Activated CD4-positive, alpha-beta T cell treated with anti-CD3 and anti-CD28 coated beads, Interleukin-2, amount 10 ng/mL, durations not matched to agents 24 days and 14 days (primary cell): Measurements from ENCODE around the gene KRTAP26-1. TPM values are rescaled to one million over a fixed set of nuclear protein-coding genes. Genes with fewer than 3 reads are reported as not detected.

ENCODE experiments used
- DNase-seq: peaks from one replicate; pipeline ENCODE4 v3.0.0; 2022
- H3K27ac Mint-ChIP-seq: one replicate; pipeline ENCODE4 v1.8.0; 2022; ENCODE audit warnings: mild to moderate bottlenecking, mixed read lengths
- H3K27me3 Mint-ChIP-seq: one replicate; pipeline ENCODE4 v1.8.0; 2022; ENCODE audit warnings: mixed read lengths
- H3K36me3 Mint-ChIP-seq: one replicate; pipeline ENCODE4 v1.8.0; 2022; ENCODE audit warnings: low read depth, mild to moderate bottlenecking, mixed read lengths
- H3K4me1 Mint-ChIP-seq: one replicate; pipeline ENCODE4 v1.8.0; 2021; ENCODE audit warnings: mixed read lengths
- H3K4me3 Mint-ChIP-seq: one replicate; pipeline ENCODE4 v1.8.0; 2022; ENCODE audit warnings: mild to moderate bottlenecking, moderate library complexity, mixed read lengths
- H3K9me3 Mint-ChIP-seq: one replicate; pipeline ENCODE4 v1.8.0; 2021; ENCODE audit warnings: mixed read lengths
- intact Hi-C: fragments of 100-400 bp; cut with micrococcal nuclease; formaldehyde crosslinking; loops from one replicate; pipeline ENCODE4 v1.15.1; 2023
- total RNA-seq: library from RNA; stranded (reverse); gene quantifications from 2 replicates; pipeline ENCODE4 v1.2.3, GENCODE V29; 2022

KRTAP26-1 gene
- total RNA-seq, 1 donor from 2014 or later = not detected

DNA sequence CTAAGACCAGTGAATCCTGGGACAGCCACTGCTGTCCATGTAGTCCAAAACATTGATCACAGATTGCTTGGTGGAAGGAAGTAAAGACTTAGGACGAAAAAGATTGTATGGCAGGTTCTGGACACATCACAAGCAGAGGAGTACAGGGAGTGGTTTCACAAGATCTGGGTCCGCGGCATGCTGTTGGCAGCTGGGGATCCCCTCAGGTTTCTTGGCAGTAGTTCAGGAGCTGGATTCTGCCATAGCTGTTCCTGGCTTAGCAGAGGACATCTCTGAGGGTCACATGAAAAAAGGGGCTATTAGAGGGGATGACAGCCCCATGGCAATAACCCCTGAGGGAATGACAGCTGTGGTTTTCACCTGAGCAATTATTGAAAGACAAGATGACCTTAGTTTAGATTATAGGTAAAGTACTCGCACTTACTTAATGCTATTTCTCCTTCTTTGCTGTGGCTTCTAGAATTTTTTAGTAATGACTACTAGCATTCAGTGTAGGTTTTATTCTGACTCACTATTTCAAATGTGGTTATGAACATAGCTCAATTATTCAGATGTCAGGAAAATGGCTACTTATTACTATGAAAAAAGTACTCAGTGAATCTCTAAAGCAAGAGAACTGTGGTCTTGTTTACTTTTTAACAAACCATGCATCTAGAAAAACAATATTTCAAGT, 9.2 kb upstream of the KRTAP26-1 start:
- H3K4me1 Mint-ChIP-seq = no peaks in the 10 kb centered on the region
- peaks cover 6% of the 10 kb centered on the region for H3K9me3 Mint-ChIP-seq
- no peaks in the 10 kb centered on the region for H3K27me3 Mint-ChIP-seq
- DNase-seq = no peak
- no peaks in the 10 kb centered on the region for H3K36me3 Mint-ChIP-seq
- H3K4me3 Mint-ChIP-seq = no peak overlapping the region
- intact Hi-C loops = no loop called here
- H3K27ac Mint-ChIP-seq = no peak overlapping the region

GRCh38 chr21:30326390-30326789, 6.3 kb upstream of the KRTAP26-1 start:
- intact Hi-C loops = no loop called here
- Mint-ChIP-seq H3K27ac (no peak overlapping the region), H3K27me3 (no peaks in the 10 kb centered on the region)

DNA sequence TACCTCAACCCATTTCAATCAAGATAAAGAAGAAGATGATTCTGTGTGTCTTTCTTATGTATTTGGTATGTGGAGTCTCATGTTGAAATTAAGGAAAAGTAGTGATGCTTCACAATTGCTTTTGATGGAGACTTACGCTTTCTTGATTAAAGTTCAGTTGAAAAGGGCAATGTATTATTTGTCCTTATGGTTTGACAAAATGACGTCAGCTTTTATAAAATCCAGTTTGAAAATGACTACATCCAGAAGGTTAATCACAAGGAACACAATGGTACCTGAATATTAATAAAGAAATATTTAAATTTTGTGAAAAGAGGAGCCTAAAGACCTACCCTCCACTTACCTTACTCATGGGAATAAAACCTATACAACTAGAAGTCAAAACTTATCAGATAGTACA, 4.4 kb downstream of the KRTAP26-1 start:
- H3K27ac Mint-ChIP-seq = no peak overlapping the region
- H3K9me3 Mint-ChIP-seq = no peaks in the 10 kb centered on the region
- H3K27me3 Mint-ChIP-seq = no peaks in the 10 kb centered on the region
- no peaks in the 10 kb centered on the region for H3K36me3 Mint-ChIP-seq
- no peak for DNase-seq
- H3K4me3 Mint-ChIP-seq = no peak overlapping the region
- intact Hi-C loops = no loop called here
- no peaks in the 10 kb centered on the region for H3K4me1 Mint-ChIP-seq

More at GRCh38 chr21:30326390-30326789, 6.3 kb upstream of the KRTAP26-1 start:
- DNase-seq = no peak
- Mint-ChIP-seq H3K36me3 (no peaks in the 10 kb centered on the region), H3K4me1 (no peaks in the 10 kb centered on the region), H3K4me3 (no peak overlapping the region), H3K9me3 (peaks cover 6% of the 10 kb centered on the region)

GRCh38 chr21:30306884-30307283, 13.2 kb downstream of the KRTAP26-1 start:
- Mint-ChIP-seq H3K4me3 (no peak overlapping the region), H3K36me3 (no peaks in the 10 kb centered on the region), H3K27ac (no peak overlapping the region), H3K27me3 (no peaks in the 10 kb centered on the region), H3K9me3 (no peaks in the 10 kb centered on the region), H3K4me1 (no peaks in the 10 kb centered on the region)
- intact Hi-C loops = no loop called here
- no peak for DNase-seq

GRCh38 chr21:30305136-30305535, 15.0 kb downstream of the KRTAP26-1 start:
- H3K9me3 Mint-ChIP-seq = no peaks in the 10 kb centered on the region
- no peaks in the 10 kb centered on the region for H3K27me3 Mint-ChIP-seq
- H3K4me1 Mint-ChIP-seq = no peaks in the 10 kb centered on the region
- no peak for DNase-seq
- no peak overlapping the region for H3K27ac Mint-ChIP-seq
- no peak overlapping the region for H3K4me3 Mint-ChIP-seq
- no peaks in the 10 kb centered on the region for H3K36me3 Mint-ChIP-seq
- intact Hi-C loops = no loop called here

- Mint-ChIP-seq H3K4me1 (no peaks in the 10 kb centered on the region), H3K27ac (no peak within 1 kb of the TSS), H3K9me3 (no peaks in the 10 kb centered on the region), H3K4me3 (no peak within 1 kb of the TSS), H3K36me3 (no peaks in the 10 kb centered on the region), H3K27me3 (no peaks in the 10 kb centered on the region)
- no peak for DNase-seq
- intact Hi-C loops = no loop called here
Measured at GRCh38 chr21:30289215-30289614, 30.9 kb downstream of the KRTAP26-1 start, which contains the start of gene KRTAP25-1. Gene KRTAP25-1, minus strand, starts transcription at chr21:30289514. Its CDS starts 24 bp downstream, at chr21:30289490.

GRCh38 chr21:30282850-30283249, 37.3 kb downstream of the KRTAP26-1 start, which contains the start of gene KRTAP24-1:
Gene KRTAP24-1, minus strand, starts transcription at chr21:30282950. Its CDS starts 18 bp downstream, at chr21:30282932.
- intact Hi-C loops = no loop called here
- no peak for DNase-seq
- H3K4me3 Mint-ChIP-seq = no peak within 1 kb of the TSS
- no peaks in the 10 kb centered on the region for H3K9me3 Mint-ChIP-seq
- no peaks in the 10 kb centered on the region for H3K36me3 Mint-ChIP-seq
- H3K27ac Mint-ChIP-seq = no peak within 1 kb of the TSS
- H3K4me1 Mint-ChIP-seq = no peaks in the 10 kb centered on the region
- H3K27me3 Mint-ChIP-seq = no peaks in the 10 kb centered on the region

DNA sequence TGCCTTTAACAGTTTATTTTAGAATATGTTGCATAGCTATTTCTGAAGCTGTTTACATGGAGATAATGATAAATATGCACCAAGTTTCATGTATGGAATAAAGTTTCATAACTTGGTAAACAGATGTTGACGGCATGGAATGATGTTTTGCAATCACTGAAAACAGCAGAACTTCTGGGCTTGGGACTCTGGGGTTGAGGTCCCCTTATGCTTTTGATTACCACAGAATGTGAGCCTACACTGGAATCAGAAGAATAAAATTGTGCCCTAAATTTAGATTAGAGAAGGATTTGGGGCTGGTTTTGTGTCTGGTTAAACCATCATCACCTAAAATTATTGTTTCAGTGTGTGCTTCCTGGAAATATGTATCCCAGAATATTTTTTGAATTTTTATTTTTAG, 48.5 kb downstream of the KRTAP26-1 start:
- Mint-ChIP-seq H3K36me3 (no peaks in the 10 kb centered on the region), H3K9me3 (no peaks in the 10 kb centered on the region), H3K27me3 (no peaks in the 10 kb centered on the region)

GRCh38 chr21:30271156-30271555, 49.0 kb downstream of the KRTAP26-1 start:
- no peaks in the 10 kb centered on the region for H3K27me3 Mint-ChIP-seq
- intact Hi-C loops = no loop called here

More for the DNA sequence above, 48.5 kb downstream of the KRTAP26-1 start:
- no peak overlapping the region for H3K4me3 Mint-ChIP-seq
- no peak for DNase-seq
- intact Hi-C loops = no loop called here
- H3K4me1 Mint-ChIP-seq = no peaks in the 10 kb centered on the region
- H3K27ac Mint-ChIP-seq = no peak overlapping the region

GRCh38 chr21:30269803-30270530, 50.1 kb downstream of the KRTAP26-1 start:
- Mint-ChIP-seq H3K27me3 (no peaks in the 10 kb centered on the region), H3K27ac (no peak overlapping the region), H3K4me1 (no peaks in the 10 kb centered on the region), H3K4me3 (no peak overlapping the region), H3K9me3 (no peaks in the 10 kb centered on the region), H3K36me3 (no peaks in the 10 kb centered on the region)
- intact Hi-C loops = no loop called here
- no peak for DNase-seq

More at GRCh38 chr21:30271156-30271555, 49.0 kb downstream of the KRTAP26-1 start:
- Mint-ChIP-seq H3K36me3 (no peaks in the 10 kb centered on the region), H3K4me1 (no peaks in the 10 kb centered on the region), H3K4me3 (no peak overlapping the region), H3K9me3 (no peaks in the 10 kb centered on the region), H3K27ac (no peak overlapping the region)
- no peak for DNase-seq

Other genes starting within 250 kb of the KRTAP26-1 start
- gene CLDN17, start 153.5 kb downstream of the KRTAP26-1 start, total RNA-seq = not detected in 2 replicates
- gene CLDN8, start 104.2 kb downstream of the KRTAP26-1 start, total RNA-seq = not detected in 2 replicates
- not detected in 2 replicates for gene KRTAP24-1, start 37.4 kb downstream of the KRTAP26-1 start, total RNA-seq
- not detected in 2 replicates for gene KRTAP25-1, start 30.8 kb downstream of the KRTAP26-1 start, total RNA-seq
- not detected in 2 replicates for gene KRTAP27-1, start 17.4 kb upstream of the KRTAP26-1 start, total RNA-seq
- not detected in 2 replicates for gene KRTAP23-1, start 28.3 kb upstream of the KRTAP26-1 start, total RNA-seq
- gene KRTAP13-2, start 52.0 kb upstream of the KRTAP26-1 start, total RNA-seq = not detected in 2 replicates
- gene KRTAP13-1, start 75.7 kb upstream of the KRTAP26-1 start, total RNA-seq = not detected in 2 replicates
- not detected in 2 replicates for gene KRTAP13-3, start 105.6 kb upstream of the KRTAP26-1 start, total RNA-seq
- gene KRTAP13-4, start 109.9 kb upstream of the KRTAP26-1 start, total RNA-seq = not detected in 2 replicates
- gene KRTAP15-1, start 120.0 kb upstream of the KRTAP26-1 start, total RNA-seq = not detected in 2 replicates
- gene KRTAP19-1, start 160.1 kb upstream of the KRTAP26-1 start, total RNA-seq = not detected in 2 replicates
- gene KRTAP19-2, start 167.1 kb upstream of the KRTAP26-1 start, total RNA-seq = not detected in 2 replicates
- gene KRTAP19-3, start 171.7 kb upstream of the KRTAP26-1 start, total RNA-seq = not detected in 2 replicates
- gene KRTAP19-4, start 176.8 kb upstream of the KRTAP26-1 start, total RNA-seq = not detected in 2 replicates
- not detected in 2 replicates for gene KRTAP19-5, start 181.8 kb upstream of the KRTAP26-1 start, total RNA-seq
- not detected in 2 replicates for gene KRTAP19-6, start 221.5 kb upstream of the KRTAP26-1 start, total RNA-seq
- gene KRTAP19-7, start 241.0 kb upstream of the KRTAP26-1 start, total RNA-seq = not detected in 2 replicates